ENCODE data around the gene UCHL3. TPM values are rescaled to one million over a fixed set of nuclear protein-coding genes. Genes with fewer than 3 reads are reported as not detected.

The UCHL3 gene
- 14.8 and 26.5 TPM in 2 replicates for total RNA-seq

GRCh38 chr13:75549262-75550158 is at the start of gene UCHL3:
UCHL3 (plus strand) TSS chr13:75549791; CDS start chr13:75549821, 30 bp downstream.

GRCh38 chr13:75537401-75538365 is 11.9 kb upstream of the UCHL3 start, which contains the start of gene COMMD6:
COMMD6 (minus strand) TSS chr13:75537841; CDS start chr13:75537805, 36 bp downstream.

GRCh38 chr13:75635828-75636435 is 86.3 kb downstream of the UCHL3 start, which contains the start of gene LMO7:
LMO7 (plus strand) TSS chr13:75636330; CDS start chr13:75636658, 328 bp downstream.

Other genes starting within 250 kb of the UCHL3 start
- gene TBC1D4, start 67.6 kb upstream of the UCHL3 start, total RNA-seq, result 9.7 and 12.5 TPM in 2 replicates
- gene COMMD6, start 11.9 kb upstream of the UCHL3 start, total RNA-seq, result 66.5 and 140 TPM in 2 replicates
- gene LMO7, start 86.5 kb downstream of the UCHL3 start, total RNA-seq, result 29.3 and 54.1 TPM in 2 replicates